Hepatocyte (in vitro differentiated cells): Measurements from ENCODE around the gene RPA3. TPM values are rescaled to one million over a fixed set of nuclear protein-coding genes. Genes with fewer than 3 reads are reported as not detected.

Experiments
- DNase-seq: peaks from one replicate; pipeline ENCODE4 v3.0.0-alpha.2; 2016; ENCODE audit warnings: low spot score
- H2AFZ ChIP-seq: fragments of 200-600 bp; sonication (generic); 2 replicates; pipeline ENCODE4 v1.6.0; 2016; ENCODE audit warnings: antibody characterized with exemption, mild to moderate bottlenecking
- H3K27ac ChIP-seq: fragments of 200-600 bp; sonication (generic); 2 replicates; pipeline ENCODE4 v1.5.1; 2016; ENCODE audit warnings: mild to moderate bottlenecking
- H3K27me3 ChIP-seq: fragments of 200-600 bp; sonication (generic); 2 replicates; pipeline ENCODE4 v1.6.1; 2016
- H3K36me3 ChIP-seq: fragments of 200-600 bp; sonication (generic); replicated peaks from 2 replicates; pipeline ENCODE4 v1.5.1; 2016; ENCODE audit warnings: low read depth; ENCODE audit not compliant: insufficient read depth
- H3K4me1 ChIP-seq: fragments of 200-600 bp; sonication (generic); 2 replicates; pipeline ENCODE4 v1.5.1; 2016; ENCODE audit warnings: mild to moderate bottlenecking, moderate library complexity; ENCODE audit not compliant: insufficient read depth
- H3K4me2 ChIP-seq: fragments of 200-600 bp; sonication (generic); 2 replicates; pipeline ENCODE4 v1.6.0; 2016
- H3K4me3 ChIP-seq: fragments of 200-600 bp; sonication (generic); 2 replicates; pipeline ENCODE4 v1.5.1; 2016; ENCODE audit warnings: mild to moderate bottlenecking
- H3K79me2 ChIP-seq: fragments of 200-600 bp; sonication (generic); 2 replicates; pipeline ENCODE4 v1.6.0; 2017; ENCODE audit warnings: mild to moderate bottlenecking
- H3K9me2 ChIP-seq: fragments of 200-600 bp; sonication (generic); replicated peaks from 2 replicates; pipeline ENCODE4 v1.6.0; 2017; ENCODE audit warnings: mild to moderate bottlenecking; ENCODE audit not compliant: insufficient read depth
- H3K9me3 ChIP-seq: fragments of 200-600 bp; sonication (generic); 2 replicates; pipeline ENCODE4 v1.5.1; 2016; ENCODE audit warnings: low read depth, mild to moderate bottlenecking
- H4K20me1 ChIP-seq: fragments of 200-600 bp; sonication (generic); 2 replicates; pipeline ENCODE4 v1.6.0; 2016; ENCODE audit warnings: mild to moderate bottlenecking; ENCODE audit not compliant: insufficient read depth, poor library complexity, severe bottlenecking
- CTCF ChIP-seq: fragments of 200-600 bp; sonication (generic); IDR thresholded peaks from 2 replicates; pipeline ENCODE4 v1.5.1; 2016; ENCODE audit warnings: antibody characterized with exemption, mild to moderate bottlenecking; ENCODE audit not compliant: poor library complexity
- EZH2 ChIP-seq: fragments of 200-600 bp; sonication (generic); IDR thresholded peaks from 2 replicates; pipeline ENCODE4 v1.6.1; 2016; ENCODE audit warnings: antibody characterized with exemption, mild to moderate bottlenecking, borderline replicate concordance
- EZH2phosphoT487 ChIP-seq: fragments of 200-600 bp; sonication (generic); IDR thresholded peaks from one replicate; pipeline ENCODE4 v1.6.1; 2018; ENCODE audit warnings: antibody characterized with exemption, mild to moderate bottlenecking, low read depth, moderate library complexity; ENCODE audit not compliant: unreplicated experiment, severe bottlenecking
- WGBS: methylation state at CpG from one replicate; pipeline ENCODE4 v1.1.6; 2016; ENCODE audit warnings: low lambda C conversion rate; ENCODE audit errors: missing lambda C conversion rate; 5-methylcytosine and 5-hydroxymethylcytosine counted together
- polyA plus RNA-seq: library from polyadenylated mRNA; unstranded; fragments of >200 nt; fragmentation: Nextera tagmentation; extraction: Ambion mirVana; gene quantifications from 2 replicates; pipeline ENCODE4 v1.2.1, GENCODE V29; 2016
- total RNA-seq: library from RNA; depleted of rRNA; stranded (reverse); fragments of >200 nt; gene quantifications from 2 replicates; pipeline ENCODE4 v1.2.3, GENCODE V29; 2014

The RPA3 gene
- total and polyA plus RNA-seq, 2 experiments from 2014 or later: 17.3 to 38.2 TPM

DNA sequence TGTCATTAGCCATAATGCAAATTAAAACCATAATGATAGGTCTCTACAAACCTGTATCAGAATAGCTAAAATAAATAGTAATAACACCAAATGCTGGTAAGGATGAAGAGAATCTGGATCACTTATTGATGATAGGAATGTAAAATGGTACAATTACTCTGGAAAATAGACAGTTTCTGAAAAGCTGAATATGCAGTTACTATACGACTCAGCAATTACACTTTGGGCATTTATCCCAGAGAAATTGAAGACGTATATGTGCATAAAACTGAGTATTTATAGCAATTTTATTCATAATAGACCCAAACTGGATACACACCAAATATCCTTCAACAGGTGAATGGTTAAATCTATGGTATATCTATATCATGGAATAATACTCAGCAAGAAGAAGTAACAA lies 7.9 kb downstream of the RPA3 start:
- Histone ChIP-seq H3K4me2 (no peak overlapping the region), H3K27me3 (no peaks in the 10 kb centered on the region), H3K9me3 (no peaks in the 10 kb centered on the region), H3K4me3 (no peak overlapping the region), H2AFZ (no peak overlapping the region), H3K9me2 (no peaks in the 10 kb centered on the region), H3K36me3 (no peaks in the 10 kb centered on the region), H4K20me1 (no peaks in the 10 kb centered on the region), H3K27ac (no peak overlapping the region), H3K79me2 (no peaks in the 10 kb centered on the region), H3K4me1 (peaks cover 21% of the 10 kb centered on the region)
- WGBS: 95% methylated on average over 2 of the region's 2 CpGs
- DNase-seq: no peak
- no peak for TF ChIP-seq EZH2
- TF ChIP-seq CTCF: no peak
- no peak for TF ChIP-seq EZH2phosphoT487

- no peaks in the 10 kb centered on the region for H3K9me3 ChIP-seq
- TF ChIP-seq EZH2 (no peak), EZH2phosphoT487 (no peak), CTCF (no peak)
- H3K27ac ChIP-seq: no peak overlapping the region
- H3K4me3 ChIP-seq: no peak overlapping the region
- no peaks in the 10 kb centered on the region for H3K27me3 ChIP-seq
- peak overlapping the region; percentile 15 for H3K4me2 ChIP-seq
- peaks cover 21% of the 10 kb centered on the region for H3K4me1 ChIP-seq
- no peaks in the 10 kb centered on the region for H3K79me2 ChIP-seq
- DNase-seq: peak; percentile 31
- 33% methylated on average over 3 of the region's 3 CpGs for WGBS
- no peak overlapping the region for H2AFZ ChIP-seq
- H3K9me2 ChIP-seq: no peaks in the 10 kb centered on the region
- no peaks in the 10 kb centered on the region for H4K20me1 ChIP-seq
- H3K36me3 ChIP-seq: no peaks in the 10 kb centered on the region
Observed at GRCh38 chr7:7709291-7709690, 9.1 kb downstream of the RPA3 start.

GRCh38 chr7:7707806-7708205 lies 10.6 kb downstream of the RPA3 start:
- 43% methylated on average over 4 of the region's 4 CpGs for whole genome bisulfite sequencing
- Histone ChIP-seq H3K9me3 (no peaks in the 10 kb centered on the region), H3K4me1 (peaks cover 27% of the 10 kb centered on the region), H3K27ac (peak overlapping the region; percentile 11), H2AFZ (no peak overlapping the region), H3K36me3 (no peaks in the 10 kb centered on the region), H3K9me2 (no peaks in the 10 kb centered on the region), H4K20me1 (no peaks in the 10 kb centered on the region), H3K27me3 (no peaks in the 10 kb centered on the region), H3K4me3 (no peak overlapping the region), H3K4me2 (peak overlapping the region; percentile 23), H3K79me2 (no peaks in the 10 kb centered on the region)
- peak; percentile 31 for DNase-seq
- TF ChIP-seq EZH2phosphoT487 (no peak), EZH2 (no peak), CTCF (no peak)

DNA sequence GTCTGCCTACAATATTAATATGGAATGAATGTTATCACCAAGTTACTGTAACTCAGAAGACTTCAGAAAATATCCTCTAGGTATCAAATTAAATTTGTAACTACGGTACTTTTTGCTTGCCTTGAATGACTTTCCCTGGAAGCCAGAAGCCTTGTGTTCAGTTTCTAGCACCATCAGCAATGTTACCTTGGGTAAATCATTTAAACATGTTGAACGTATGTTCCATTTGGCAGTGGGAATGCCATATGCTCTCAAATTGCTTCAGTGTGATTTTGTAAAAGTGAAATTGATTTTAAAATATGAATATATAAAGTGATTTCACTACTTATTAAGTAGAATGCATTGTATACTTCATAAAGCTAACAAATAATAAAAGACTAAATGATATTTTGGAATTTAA lies 11.2 kb downstream of the RPA3 start:
- no peaks in the 10 kb centered on the region for H4K20me1 ChIP-seq
- H3K4me1 ChIP-seq: peaks cover 27% of the 10 kb centered on the region
- 68% methylated on average over 2 of the region's 2 CpGs for WGBS
- peak overlapping the region; percentile 23 for H3K4me2 ChIP-seq
- peaks cover 3% of the 10 kb centered on the region for H3K79me2 ChIP-seq
- H3K9me2 ChIP-seq: no peaks in the 10 kb centered on the region
- TF ChIP-seq EZH2phosphoT487: no peak
- TF ChIP-seq CTCF: no peak
- TF ChIP-seq EZH2: no peak
- no peak for DNase-seq
- no peak overlapping the region for H3K4me3 ChIP-seq
- H3K9me3 ChIP-seq: no peaks in the 10 kb centered on the region
- no peak overlapping the region for H3K27ac ChIP-seq
- no peak overlapping the region for H2AFZ ChIP-seq
- no peaks in the 10 kb centered on the region for H3K27me3 ChIP-seq
- no peaks in the 10 kb centered on the region for H3K36me3 ChIP-seq
